GM10266 (cell line): Measurements from ENCODE around the gene FUT8.

Source experiments
- DNase-seq: peaks from one replicate; pipeline ENCODE4 v3.0.0; 2012; ENCODE audit errors: extremely low spot score
- CTCF ChIP-seq: IDR thresholded peaks from 2 replicates; pipeline ENCODE4 v1.5.1; 2012; ENCODE audit warnings: mild to moderate bottlenecking, low read depth; ENCODE audit not compliant: control insufficient read depth, insufficient read depth; ENCODE audit errors: missing control alignments

Gene FUT8

GRCh38 chr14:65729566-65729965 is 317.0 kb downstream of the FUT8 start:
- TF ChIP-seq CTCF: no peak
- DNase-seq: no peak

- peak; percentile 64 for DNase-seq
- no peak for TF ChIP-seq CTCF
Measured at GRCh38 chr14:65731933-65732506, 319.5 kb downstream of the FUT8 start.

- no peak for TF ChIP-seq CTCF
- no peak for DNase-seq
Measured at GRCh38 chr14:65738339-65738738, 325.8 kb downstream of the FUT8 start.

GRCh38 chr14:65745396-65746190 is 333.1 kb downstream of the FUT8 start:
- no peak for DNase-seq
- no peak for TF ChIP-seq CTCF

GRCh38 chr14:65748796-65749195 is 336.3 kb downstream of the FUT8 start:
- no peak for TF ChIP-seq CTCF
- DNase-seq: no peak

- no peak for DNase-seq
- no peak for TF ChIP-seq CTCF
Measured at GRCh38 chr14:65749287-65749686, 336.8 kb downstream of the FUT8 start.

GRCh38 chr14:65750906-65751305 is 338.4 kb downstream of the FUT8 start:
- DNase-seq: no peak
- no peak for TF ChIP-seq CTCF
